ENCODE results near the gene TMEM239. TPM values are rescaled to one million over a fixed set of nuclear protein-coding genes. Genes with fewer than 3 reads are reported as not detected.
"Not testable (repeated sequence)": the region's sequence is repeated elsewhere in the genome, so short reads cannot be mapped to it uniquely, and the experiment has no call there.

TMEM239 gene
- under 1 TPM in 1 of 5 donors, not detected in 4; 0.18 TPM for total RNA-seq
- not detected for polyA plus RNA-seq
- long read RNA-seq, donor 1, result 0 reads
- long read RNA-seq, donor 2, result 0 reads
- long read RNA-seq, donor 3, result 0 reads
- long read RNA-seq, donor 4, result 0 reads
- long read RNA-seq, donor 5, result 0 reads
- long read RNA-seq, donor 6, result 0 reads
- long read RNA-seq, donor 7, result 0 reads
- long read RNA-seq, donor 8, result 0 reads
- long read RNA-seq, donor 9, result 0 reads
- long read RNA-seq, donor 10, result 0 reads

DNA sequence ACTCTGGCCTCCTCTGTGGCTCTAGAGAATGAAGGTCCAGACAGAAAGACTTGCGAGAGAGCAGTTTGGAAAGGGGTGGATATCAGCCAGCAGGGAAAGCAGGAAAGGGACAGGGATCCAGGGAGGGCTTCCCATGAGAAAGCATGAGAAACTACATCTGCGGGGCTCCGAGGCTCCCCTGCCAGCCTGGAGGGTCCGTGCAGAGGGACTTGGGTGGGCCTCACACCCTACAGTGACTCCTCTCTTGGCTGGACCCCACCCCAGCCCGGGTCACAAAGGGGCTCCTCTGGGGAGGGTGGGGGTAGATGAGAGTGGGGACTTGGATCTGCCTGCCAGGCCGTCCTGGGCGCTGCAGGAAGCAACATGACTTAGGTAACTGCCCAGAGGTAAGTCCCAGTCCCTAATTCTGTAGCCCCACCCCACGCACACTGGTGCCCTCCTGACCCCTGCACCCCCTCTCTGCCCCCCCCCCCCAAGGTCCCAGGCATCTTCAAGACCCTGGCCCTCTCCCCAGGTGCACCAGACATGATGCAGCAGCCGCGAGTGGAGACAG lies at the start of gene TMEM239:
TSS of gene TMEM239 (plus strand) at position 335 of the 553 bp plus-strand sequence. CDS start at position 526, 191 bp downstream.
- WGBS, 5 donors, result 58 to 82% (median 72%) methylated on average over 7 to 10 of the region's 10 CpGs
- no peak within 1 kb of the TSS for H3K4me3 ChIP-seq
- peaks cover 0 to 17% (median 8%) of the 10 kb centered on the region in 4 donors for H3K9me3 ChIP-seq
- peaks cover 6 to 70% (median 12%) of the 10 kb centered on the region in 3 donors for H3K27me3 ChIP-seq
- TF ChIP-seq POLR2A (IDR thresholded peaks at IDR 0.05), result no peak
- no peak for TF ChIP-seq EP300 (IDR thresholded peaks at IDR 0.05)
- TF ChIP-seq, protein P1, sequence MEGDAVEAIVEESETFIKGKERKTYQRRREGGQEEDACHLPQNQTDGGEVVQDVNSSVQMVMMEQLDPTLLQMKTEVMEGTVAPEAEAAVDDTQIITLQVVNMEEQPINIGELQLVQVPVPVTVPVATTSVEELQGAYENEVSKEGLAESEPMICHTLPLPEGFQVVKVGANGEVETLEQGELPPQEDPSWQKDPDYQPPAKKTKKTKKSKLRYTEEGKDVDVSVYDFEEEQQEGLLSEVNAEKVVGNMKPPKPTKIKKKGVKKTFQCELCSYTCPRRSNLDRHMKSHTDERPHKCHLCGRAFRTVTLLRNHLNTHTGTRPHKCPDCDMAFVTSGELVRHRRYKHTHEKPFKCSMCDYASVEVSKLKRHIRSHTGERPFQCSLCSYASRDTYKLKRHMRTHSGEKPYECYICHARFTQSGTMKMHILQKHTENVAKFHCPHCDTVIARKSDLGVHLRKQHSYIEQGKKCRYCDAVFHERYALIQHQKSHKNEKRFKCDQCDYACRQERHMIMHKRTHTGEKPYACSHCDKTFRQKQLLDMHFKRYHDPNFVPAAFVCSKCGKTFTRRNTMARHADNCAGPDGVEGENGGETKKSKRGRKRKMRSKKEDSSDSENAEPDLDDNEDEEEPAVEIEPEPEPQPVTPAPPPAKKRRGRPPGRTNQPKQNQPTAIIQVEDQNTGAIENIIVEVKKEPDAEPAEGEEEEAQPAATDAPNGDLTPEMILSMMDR (IDR thresholded peaks at IDR 0.05), result no peak
- no peak for TF ChIP-seq POLR2AphosphoS5 (IDR thresholded peaks at IDR 0.05)
- DNase-seq, result no peak
- H3K4me1 ChIP-seq, result peaks cover 4 to 16% (median 9%) of the 10 kb centered on the region in 4 donors
- intact Hi-C loops (cut with DNase I; ENCODE audit: low total_unique reads), result no loop called here
- H3K36me3 ChIP-seq, result no peaks in the 10 kb centered on the region
- peak within 1 kb of the TSS in 1 of 5 donors; percentile 27 for H3K27ac ChIP-seq

DNA sequence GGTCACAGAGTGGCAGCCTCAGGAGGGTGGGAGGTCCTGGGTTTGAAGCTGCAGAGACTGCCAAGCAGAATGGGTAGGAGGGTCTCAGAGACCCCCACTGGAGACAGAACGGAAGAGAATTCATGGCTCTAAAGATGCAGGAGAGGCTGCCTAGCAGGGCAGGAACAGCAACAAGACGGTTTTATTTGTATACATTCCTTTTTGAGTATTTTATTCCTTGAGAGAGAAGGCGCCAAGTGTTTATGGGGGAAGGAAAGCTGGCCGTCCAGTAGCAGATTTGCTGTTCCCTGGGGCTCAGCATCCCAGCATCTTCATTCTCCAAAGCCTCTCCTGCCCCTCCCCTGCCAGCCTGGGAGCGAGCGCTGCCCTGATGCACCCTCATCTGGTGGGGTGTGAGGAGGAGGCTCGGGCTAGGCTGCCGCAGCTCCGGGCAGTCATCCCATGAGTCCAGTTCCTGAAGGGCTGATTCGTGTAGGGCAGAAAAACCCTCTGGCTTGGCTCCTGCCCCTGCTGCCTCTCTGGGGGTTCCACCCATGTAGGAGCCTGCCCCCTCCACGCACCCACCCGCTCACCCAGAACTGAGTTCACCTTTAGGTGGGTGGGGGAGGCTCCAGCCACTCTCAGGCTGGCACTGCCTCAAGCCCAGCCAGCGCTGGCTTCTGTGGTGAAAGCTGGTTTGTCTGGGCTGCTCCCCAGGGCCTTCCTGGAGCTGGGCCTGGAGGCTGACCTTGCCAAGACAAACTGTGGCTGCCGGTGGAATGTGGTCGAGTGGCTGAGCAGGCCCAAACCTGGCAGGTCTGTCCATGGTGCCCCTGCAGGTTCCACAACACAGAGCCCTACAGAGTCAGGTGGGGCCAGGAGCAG lies 48.2 kb upstream of the TMEM239 start:
- TF ChIP-seq POLR2AphosphoS5 (IDR thresholded peaks at IDR 0.05) (peak in 1 of 3 donors; percentile 53), EP300 (IDR thresholded peaks at IDR 0.05) (no peak), POLR2A (IDR thresholded peaks at IDR 0.05) (no peak)
- TF ChIP-seq, protein P1 (IDR thresholded peaks at IDR 0.05), result no peak
- no peaks in the 10 kb centered on the region for H3K9me3 ChIP-seq
- 23 to 36% (median 30%) methylated on average over 5 to 15 of the region's 15 CpGs for WGBS, 5 donors
- no peaks in the 10 kb centered on the region for H3K36me3 ChIP-seq
- intact Hi-C loops (cut with DNase I; ENCODE audit: low total_unique reads), result no loop called here
- H3K27me3 ChIP-seq, result peaks cover 0 to 72% (median 0%) of the 10 kb centered on the region in 3 donors
- peaks cover 0 to 18% (median 11%) of the 10 kb centered on the region in 4 donors for H3K4me1 ChIP-seq
- peak overlapping the region in 1 of 4 donors; percentile 11 for H3K4me3 ChIP-seq
- peak; percentile 45 to 94 for DNase-seq
- H3K27ac ChIP-seq, result peak overlapping the region; percentile 51 to 71 (median 61)

- Histone ChIP-seq H3K27me3 (peaks cover 0 to 65% (median 0%) of the 10 kb centered on the region in 3 donors), H3K27ac (peak overlapping the region in 4 of 5 donors; percentile 51 to 71 (median 58)), H3K4me1 (peaks cover 0 to 18% (median 11%) of the 10 kb centered on the region in 4 donors), H3K4me3 (no peak overlapping the region), H3K36me3 (no peaks in the 10 kb centered on the region), H3K9me3 (no peaks in the 10 kb centered on the region)
- WGBS, 5 donors, result 23 to 53% (median 32%) methylated on average over 5 of the region's 5 CpGs
- no peak for DNase-seq
- TF ChIP-seq POLR2AphosphoS5 (IDR thresholded peaks at IDR 0.05), result no peak
- no peak for TF ChIP-seq POLR2A (IDR thresholded peaks at IDR 0.05)
- no peak for TF ChIP-seq EP300 (IDR thresholded peaks at IDR 0.05)
- TF ChIP-seq, protein P1 (IDR thresholded peaks at IDR 0.05), result no peak
- intact Hi-C loops (cut with DNase I; ENCODE audit: low total_unique reads), result no loop called here
Observed at GRCh38 chr20:2768632-2769015, 47.5 kb upstream of the TMEM239 start.

DNA sequence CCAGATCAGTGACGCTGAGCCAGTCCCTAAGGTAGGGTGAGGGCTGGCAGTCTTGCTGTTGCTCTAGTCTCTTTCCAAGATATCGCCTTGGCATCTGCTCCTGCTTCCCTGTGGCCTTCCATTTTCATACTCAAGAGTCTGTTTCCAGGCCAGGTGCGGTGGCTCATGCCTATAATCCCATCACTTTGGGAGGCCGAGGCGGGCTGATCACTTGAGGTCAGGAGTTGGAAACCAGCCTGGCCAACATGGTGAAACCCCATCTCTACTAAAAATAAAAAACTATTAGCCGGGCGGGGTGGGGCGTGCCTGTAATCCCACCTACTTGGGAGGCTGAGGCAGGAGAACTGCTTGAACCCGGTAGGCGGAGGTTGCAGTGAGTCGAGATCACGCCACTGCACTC lies 46.1 kb upstream of the TMEM239 start:
- H3K4me3 ChIP-seq; H3K36me3 ChIP-seq; H3K27ac ChIP-seq; DNase-seq; intact Hi-C loops (cut with DNase I; ENCODE audit: low total_unique reads); H3K9me3 ChIP-seq: not testable (repeated sequence)
- Histone ChIP-seq H3K4me1 (peaks cover 0 to 18% (median 11%) of the 10 kb centered on the region in 4 donors), H3K27me3 (peaks cover 0 to 58% (median 0%) of the 10 kb centered on the region in 3 donors)
- WGBS, 5 donors, result 79 to 94% (median 94%) methylated on average over 12 of the region's 12 CpGs

Measured in stomach (tissue), 19 donors.